Activated T-helper 17 cell treated with anti-CD3 and anti-CD28 coated beads, Interleukin-2, amount 50 U/mL, for 72 hours (primary cell): ENCODE results near the gene TMEM179B. TPM values are rescaled to one million over a fixed set of nuclear protein-coding genes. Genes with fewer than 3 reads are reported as not detected.
"Not testable (repeated sequence)": the region's sequence is repeated elsewhere in the genome, so short reads cannot be mapped to it uniquely, and the experiment has no call there.

Source experiments
- ATAC-seq: fragments of 150-1000 bp; cut with Tn5 transposase; replicated peaks from 2 replicates; pipeline ENCODE4 v1.10.0; 2021; ENCODE audit warnings: mild to moderate bottlenecking, moderate library complexity
- H3K27ac Mint-ChIP-seq: one replicate; pipeline ENCODE4 v1.8.0; 2022; ENCODE audit warnings: mixed read lengths
- H3K27me3 Mint-ChIP-seq: one replicate; pipeline ENCODE4 v1.8.0; 2022; ENCODE audit warnings: mixed read lengths
- H3K36me3 Mint-ChIP-seq: one replicate; pipeline ENCODE4 v1.8.0; 2022; ENCODE audit warnings: low read depth, mild to moderate bottlenecking, mixed read lengths
- H3K4me1 Mint-ChIP-seq: one replicate; pipeline ENCODE4 v1.8.0; 2022; ENCODE audit warnings: mixed read lengths
- H3K4me3 Mint-ChIP-seq: one replicate; pipeline ENCODE4 v1.8.0; 2022; ENCODE audit warnings: mild to moderate bottlenecking, mixed read lengths
- H3K9me3 Mint-ChIP-seq: one replicate; pipeline ENCODE4 v1.8.0; 2022; ENCODE audit warnings: mixed read lengths
- total RNA-seq, 2 donors: library from RNA; stranded (reverse); gene quantifications; one replicate each; pipeline ENCODE4 v1.2.3, GENCODE V29; 2022

The TMEM179B gene, protein sequence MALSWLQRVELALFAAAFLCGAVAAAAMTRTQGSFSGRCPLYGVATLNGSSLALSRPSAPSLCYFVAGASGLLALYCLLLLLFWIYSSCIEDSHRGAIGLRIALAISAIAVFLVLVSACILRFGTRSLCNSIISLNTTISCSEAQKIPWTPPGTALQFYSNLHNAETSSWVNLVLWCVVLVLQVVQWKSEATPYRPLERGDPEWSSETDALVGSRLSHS
- total RNA-seq: 10 to 100 TPM; 18.6 to 20.9 TPM

DNA sequence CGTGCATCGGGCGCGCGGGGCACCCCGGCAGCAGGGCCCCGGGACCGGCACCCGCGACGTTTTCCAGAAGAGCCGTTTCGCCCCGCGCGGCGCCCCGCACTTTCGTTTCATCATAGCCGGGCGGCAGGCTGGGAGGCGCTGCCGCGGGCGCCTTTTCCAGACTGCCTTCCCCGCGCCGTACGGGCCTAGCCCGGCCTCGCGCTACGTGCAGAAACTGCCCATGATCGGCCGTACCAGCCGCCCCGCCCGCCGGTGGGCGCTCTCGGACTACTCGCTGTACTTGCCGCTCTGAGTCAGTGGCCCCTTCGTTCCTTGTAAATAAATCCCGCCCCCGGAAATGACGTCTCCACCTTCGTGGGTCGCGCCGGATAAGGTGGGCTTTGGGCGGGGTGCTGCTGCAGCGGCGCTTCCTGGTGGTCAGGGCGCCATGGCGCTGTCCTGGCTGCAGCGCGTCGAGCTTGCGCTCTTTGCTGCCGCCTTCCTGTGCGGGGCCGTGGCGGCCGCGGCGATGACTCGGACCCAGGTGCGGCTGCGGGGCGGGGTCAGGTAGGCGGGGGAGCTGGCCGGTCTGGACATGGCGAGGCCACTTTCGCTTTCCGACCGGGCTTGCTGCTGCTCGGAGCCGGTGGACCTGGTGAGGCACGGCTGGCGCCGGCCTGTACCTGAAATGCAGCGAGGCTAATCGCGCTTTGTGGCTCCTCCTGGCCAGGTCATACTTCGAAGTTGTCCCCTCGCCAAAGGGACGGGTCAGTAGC lies at the start of gene TMEM179B:
TMEM179B (plus strand) TSS at position 398 of the 755 bp plus-strand sequence; CDS start at position 428, 30 bp downstream.
- H3K4me3 Mint-ChIP-seq: peak within 1 kb of the TSS; percentile 86
- ATAC-seq: peak; percentile 82
- peak within 1 kb of the TSS; percentile 86 for H3K27ac Mint-ChIP-seq
- peaks cover 69% of the 10 kb centered on the region for H3K36me3 Mint-ChIP-seq
- H3K9me3 Mint-ChIP-seq: no peaks in the 10 kb centered on the region
- H3K4me1 Mint-ChIP-seq: peaks cover 22% of the 10 kb centered on the region
- no peaks in the 10 kb centered on the region for H3K27me3 Mint-ChIP-seq

DNA sequence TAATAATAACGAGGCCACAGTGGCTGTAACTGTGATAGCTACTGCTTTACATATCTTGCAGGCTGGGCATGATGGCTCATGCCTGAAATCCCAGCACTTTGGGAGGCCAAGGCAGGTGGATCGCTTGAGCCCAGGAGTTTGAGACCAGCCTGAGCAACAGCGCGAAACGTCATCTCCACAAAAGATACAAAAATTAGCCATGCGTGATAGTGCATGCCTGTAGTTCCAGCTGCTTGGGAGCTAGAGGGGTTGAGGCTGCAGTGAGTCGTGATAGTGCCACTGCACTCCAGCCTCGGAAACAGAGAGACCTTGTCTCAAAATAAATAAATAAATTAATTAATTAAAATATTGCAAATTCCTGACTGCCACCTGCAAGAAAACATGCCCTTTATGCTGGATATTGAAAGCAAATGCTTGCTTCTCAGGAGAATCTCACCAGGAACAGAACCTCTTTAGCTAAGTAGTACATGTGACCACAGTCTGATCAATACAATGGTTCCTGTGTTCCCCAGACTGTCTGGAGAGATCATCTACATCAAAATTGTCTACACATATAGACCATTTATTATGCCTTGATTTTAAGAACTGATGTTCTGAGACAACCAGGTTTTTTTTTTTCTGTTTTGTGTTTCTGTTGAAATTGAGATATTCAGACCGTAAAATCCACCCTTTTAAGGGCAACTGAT lies 39.6 kb upstream of the TMEM179B start:
- Mint-ChIP-seq H3K4me3 (no peak overlapping the region), H3K36me3 (peaks cover 10% of the 10 kb centered on the region), H3K9me3 (no peaks in the 10 kb centered on the region), H3K27me3 (no peaks in the 10 kb centered on the region), H3K27ac (no peak overlapping the region), H3K4me1 (peaks cover 10% of the 10 kb centered on the region)
- ATAC-seq: no peak

- not testable (repeated sequence) for ATAC-seq, H3K4me3 Mint-ChIP-seq, H3K9me3 Mint-ChIP-seq, H3K27me3 Mint-ChIP-seq, H3K27ac Mint-ChIP-seq
- H3K4me1 Mint-ChIP-seq: peaks cover 10% of the 10 kb centered on the region
- peaks cover 19% of the 10 kb centered on the region for H3K36me3 Mint-ChIP-seq
These were observed 37.3 kb upstream of the TMEM179B start for GRCh38 chr11:62749931-62750330.

DNA sequence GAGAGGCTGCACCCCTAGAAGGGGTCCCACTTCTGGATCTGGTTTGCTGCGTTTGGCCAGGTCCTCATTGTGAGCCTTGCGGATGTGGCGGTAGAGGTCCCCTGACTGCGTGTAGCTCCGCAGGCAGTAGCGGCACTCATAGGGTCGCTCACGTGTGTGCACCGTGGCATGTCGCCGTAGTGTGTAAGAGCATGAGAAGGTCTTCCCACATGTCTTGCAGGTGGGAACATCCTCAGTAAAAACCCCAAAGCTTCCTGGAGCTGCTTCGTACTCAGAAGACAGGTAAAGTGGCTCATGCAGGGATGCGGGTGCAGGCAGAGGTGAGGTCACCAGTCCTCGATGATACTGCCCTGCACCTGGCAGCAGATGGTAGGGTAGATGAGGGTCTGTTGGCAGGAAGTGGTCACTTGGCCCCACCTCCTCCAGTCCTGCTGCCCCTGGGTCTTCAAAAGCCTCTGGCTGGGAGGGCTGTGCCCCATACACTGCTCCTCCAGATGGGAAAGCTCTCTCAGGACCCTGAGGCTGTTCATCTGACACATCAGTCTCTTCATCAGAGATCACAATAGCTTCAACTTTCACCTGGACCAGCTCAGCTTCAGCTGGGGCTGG lies 34.9 kb upstream of the TMEM179B start:
- Mint-ChIP-seq H3K4me3 (peak overlapping the region; percentile 86), H3K27ac (no peak overlapping the region), H3K36me3 (peaks cover 19% of the 10 kb centered on the region), H3K4me1 (peaks cover 10% of the 10 kb centered on the region), H3K9me3 (no peaks in the 10 kb centered on the region), H3K27me3 (no peaks in the 10 kb centered on the region)
- no peak for ATAC-seq

DNA sequence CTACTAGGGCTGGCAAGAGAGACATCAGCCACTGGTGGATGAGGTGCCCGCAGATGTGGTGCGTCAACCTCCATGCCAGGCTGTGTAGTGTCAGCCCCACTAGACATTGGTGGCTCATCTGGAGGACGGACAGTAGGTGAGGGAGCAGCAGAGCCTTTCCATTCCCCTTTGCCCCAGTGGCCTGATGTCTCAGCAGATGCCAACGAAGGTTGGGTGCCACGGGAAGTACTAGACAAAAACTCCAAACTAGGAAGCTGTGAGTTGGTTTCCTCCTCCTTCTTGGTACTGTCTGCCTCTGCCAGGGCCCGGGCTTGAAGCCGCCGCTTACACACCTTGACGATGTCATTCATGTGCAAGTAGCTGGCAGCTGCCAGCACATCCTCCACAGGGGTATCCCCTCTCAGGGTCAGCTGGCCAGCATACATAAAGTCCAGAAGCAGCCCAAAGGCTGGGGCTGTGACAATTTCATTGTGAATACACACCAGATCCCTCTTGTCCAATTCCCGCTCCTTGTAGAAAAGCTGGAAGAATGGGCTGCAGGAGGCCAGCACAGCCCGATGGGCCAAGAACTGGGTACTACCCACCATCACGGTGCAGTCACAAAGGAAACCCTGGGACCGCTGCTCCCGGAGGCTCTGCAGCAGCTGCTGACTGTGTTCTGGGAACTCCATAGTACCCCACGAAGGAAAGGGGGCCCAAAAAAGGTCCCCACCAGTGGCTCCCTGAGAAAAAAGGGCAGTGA lies 34.0 kb upstream of the TMEM179B start:
- H3K4me3 Mint-ChIP-seq: peak overlapping the region; percentile 86
- no peak for ATAC-seq
- H3K36me3 Mint-ChIP-seq: peaks cover 19% of the 10 kb centered on the region
- no peaks in the 10 kb centered on the region for H3K27me3 Mint-ChIP-seq
- peak overlapping the region; percentile 95 for H3K27ac Mint-ChIP-seq
- no peaks in the 10 kb centered on the region for H3K9me3 Mint-ChIP-seq
- H3K4me1 Mint-ChIP-seq: peaks cover 10% of the 10 kb centered on the region

DNA sequence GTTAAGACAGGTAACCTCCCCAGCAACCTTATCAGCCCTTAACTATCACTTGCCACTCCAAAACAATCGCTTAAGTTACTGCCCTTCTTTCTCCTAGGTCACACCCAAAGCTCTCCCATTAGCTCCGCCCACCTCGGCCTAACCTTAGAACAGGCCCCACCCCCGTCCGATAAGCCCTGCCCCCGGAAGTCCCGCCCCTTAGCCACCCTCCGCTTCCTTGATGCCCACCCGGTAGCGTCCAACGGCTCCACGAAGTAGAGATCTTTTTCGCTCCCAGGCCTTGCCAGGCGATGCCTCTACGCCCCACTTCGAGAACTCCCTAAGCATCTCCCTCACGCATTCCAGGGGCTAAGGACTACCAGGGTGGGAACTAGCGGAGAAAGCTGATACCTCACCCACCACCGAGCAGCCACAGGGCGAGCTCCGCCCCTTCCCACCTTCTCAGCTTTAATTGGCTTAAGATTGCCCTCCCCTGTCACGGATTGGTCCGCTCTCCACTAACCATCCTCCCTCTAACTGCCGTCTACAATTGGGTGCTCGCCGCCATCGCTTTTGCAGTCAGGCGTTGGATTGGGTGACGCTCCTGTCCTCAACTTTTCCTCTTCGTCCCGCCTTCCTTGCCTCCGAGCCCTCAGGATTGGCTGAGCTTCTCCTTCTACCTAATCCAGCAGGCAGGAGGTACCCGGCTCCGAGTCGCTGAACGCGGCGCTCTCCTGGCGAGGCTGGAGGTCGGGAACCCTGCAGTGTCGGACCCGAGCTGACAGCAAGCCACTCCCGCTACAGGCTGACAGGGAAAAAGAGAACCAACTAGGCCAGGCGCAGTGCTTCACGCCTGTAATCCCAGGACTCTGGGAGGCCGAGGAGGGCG lies 33.2 kb upstream of the TMEM179B start, which contains the start of gene ZBTB3:
ZBTB3 (minus strand) TSS at position 425 of the 868 bp plus-strand sequence. CDS start 496 bp downstream, outside the sequence.
- Mint-ChIP-seq H3K4me1 (peaks cover 7% of the 10 kb centered on the region), H3K36me3 (peaks cover 14% of the 10 kb centered on the region), H3K27ac (peak within 1 kb of the TSS; percentile 95), H3K27me3 (no peaks in the 10 kb centered on the region), H3K4me3 (peak within 1 kb of the TSS; percentile 86), H3K9me3 (no peaks in the 10 kb centered on the region)
- peak; percentile 98 for ATAC-seq

- Mint-ChIP-seq H3K27me3 (no peaks in the 10 kb centered on the region), H3K9me3 (no peaks in the 10 kb centered on the region), H3K27ac (no peak overlapping the region), H3K4me3 (peak overlapping the region; percentile 86), H3K4me1 (peaks cover 4% of the 10 kb centered on the region), H3K36me3 (peaks cover 9% of the 10 kb centered on the region)
- ATAC-seq: no peak
These were observed 32.1 kb upstream of the TMEM179B start for GRCh38 chr11:62755086-62755615.

DNA sequence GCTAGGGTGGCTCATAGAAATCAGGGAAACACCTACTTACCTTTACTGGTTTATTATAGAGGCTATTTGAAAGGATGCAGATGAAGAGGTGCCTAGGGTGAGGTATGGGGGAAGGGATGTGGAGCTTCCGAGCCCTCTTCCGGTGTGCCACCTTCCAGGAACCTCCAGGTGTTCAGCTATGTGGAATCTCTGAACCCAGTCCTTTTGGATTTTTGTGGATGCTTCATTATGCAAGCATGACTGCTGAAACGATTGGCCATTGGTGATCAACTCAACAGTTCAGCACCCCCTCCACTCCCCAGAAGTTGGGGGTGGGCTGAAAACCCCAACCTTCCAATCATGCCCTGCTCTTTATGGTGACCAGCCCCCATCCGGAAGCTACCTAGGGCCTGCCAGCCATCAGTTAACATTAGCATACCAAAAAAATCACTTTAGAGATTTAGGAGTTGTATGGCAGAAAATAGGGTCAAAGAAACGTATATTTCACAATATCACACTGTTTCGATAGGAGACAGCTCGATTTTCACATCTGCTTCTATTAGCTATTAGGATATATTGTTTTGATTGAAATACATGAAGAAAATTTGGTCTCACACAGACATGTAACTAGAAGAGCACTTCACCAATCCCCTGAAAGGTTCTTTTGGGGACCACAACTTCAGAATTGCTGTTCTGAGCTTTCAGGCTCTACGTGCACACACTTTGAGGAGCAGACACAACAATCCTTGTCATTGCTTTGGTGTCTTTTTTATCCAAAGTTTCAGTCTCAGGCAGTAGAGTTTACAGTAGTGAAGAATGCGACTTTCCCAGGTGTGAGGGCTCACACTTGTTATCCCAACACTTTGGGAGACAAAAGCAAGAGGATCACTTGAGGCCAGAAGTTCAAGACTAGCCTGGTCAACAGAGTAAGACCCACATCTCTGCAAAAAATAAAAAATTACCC lies 29.1 kb upstream of the TMEM179B start:
- no peaks in the 10 kb centered on the region for H3K9me3 Mint-ChIP-seq
- peaks cover 9% of the 10 kb centered on the region for H3K4me1 Mint-ChIP-seq
- no peak for ATAC-seq
- H3K27me3 Mint-ChIP-seq: no peaks in the 10 kb centered on the region
- no peak overlapping the region for H3K27ac Mint-ChIP-seq
- H3K4me3 Mint-ChIP-seq: no peak overlapping the region
- H3K36me3 Mint-ChIP-seq: peaks cover 15% of the 10 kb centered on the region

DNA sequence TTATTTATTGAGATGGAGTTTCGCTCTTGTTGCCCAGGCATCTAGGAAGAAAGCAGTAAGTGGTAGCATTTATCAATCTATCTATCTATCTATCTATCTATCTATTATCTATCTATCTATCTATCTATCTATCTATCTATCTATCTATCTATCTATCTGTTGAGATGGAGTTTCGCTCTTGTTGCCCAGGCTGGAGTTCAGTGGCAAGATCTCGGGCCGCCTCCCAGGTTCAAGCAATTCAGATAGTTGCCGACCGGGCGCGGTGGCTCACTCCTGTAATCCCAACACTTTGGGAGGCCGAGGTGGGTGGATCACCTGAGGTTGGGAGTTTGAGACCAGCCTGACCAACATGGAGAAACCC lies 26.4 kb upstream of the TMEM179B start:
- Mint-ChIP-seq H3K27ac (peak overlapping the region; percentile 93), H3K36me3 (peaks cover 25% of the 10 kb centered on the region), H3K4me3 (peak overlapping the region; percentile 97)
- H3K9me3 Mint-ChIP-seq, H3K4me1 Mint-ChIP-seq, H3K27me3 Mint-ChIP-seq: not testable (repeated sequence)
- peak; percentile 1 for ATAC-seq

- Mint-ChIP-seq H3K27me3 (no peaks in the 10 kb centered on the region), H3K36me3 (peaks cover 31% of the 10 kb centered on the region), H3K27ac (peak overlapping the region; percentile 89), H3K4me1 (peaks cover 17% of the 10 kb centered on the region), H3K9me3 (no peaks in the 10 kb centered on the region), H3K4me3 (peak overlapping the region; percentile 93)
- no peak for ATAC-seq
These were observed 16.4 kb upstream of the TMEM179B start for GRCh38 chr11:62770778-62771143.

- Mint-ChIP-seq H3K27ac (peak within 1 kb of the TSS; percentile 89), H3K4me3 (peak within 1 kb of the TSS; percentile 93), H3K36me3 (peaks cover 31% of the 10 kb centered on the region), H3K4me1 (peaks cover 17% of the 10 kb centered on the region), H3K9me3 (no peaks in the 10 kb centered on the region), H3K27me3 (no peaks in the 10 kb centered on the region)
- ATAC-seq: peak; percentile 93
These were observed 15.8 kb upstream of the TMEM179B start, which contains the start of gene TAF6L for GRCh38 chr11:62771144-62772021. Gene TAF6L (plus strand): TSS chr11:62771396. CDS start chr11:62775784, 4,388 bp downstream.
